Muscle of leg (tissue), 11 donors: Measurements from ENCODE around the gene KCTD2. TPM values are rescaled to one million over a fixed set of nuclear protein-coding genes. Genes with fewer than 3 reads are reported as not detected.
A peak's percentile ranks its signal among the peaks of the same experiment; 100 is the strongest.

Experiments used
- DNase-seq: peaks from one replicate; pipeline ENCODE4 v3.0.0; 2013
- H3K27ac ChIP-seq: one replicate; pipeline ENCODE4 v1.5.1; 2013; ENCODE audit warnings: mild to moderate bottlenecking, low read length, control low read depth
- H3K27me3 ChIP-seq: one replicate; pipeline ENCODE4 v1.6.1; 2013; ENCODE audit warnings: low read length; ENCODE audit not compliant: control insufficient read depth, insufficient read depth
- H3K36me3 ChIP-seq: one replicate; pipeline ENCODE4 v1.6.1; 2013; ENCODE audit warnings: low read length; ENCODE audit not compliant: control insufficient read depth, insufficient read depth
- H3K4me1 ChIP-seq: one replicate; pipeline ENCODE4 v1.6.1; 2013; ENCODE audit warnings: low read length; ENCODE audit not compliant: control insufficient read depth, insufficient read depth
- H3K4me3 ChIP-seq: one replicate; pipeline ENCODE4 v1.5.1; 2013; ENCODE audit warnings: low read length, control low read depth
- H3K9me3 ChIP-seq: replicated peaks from 2 replicates; pipeline ENCODE4 v1.6.1; 2013; ENCODE audit warnings: low read depth, low read length; ENCODE audit not compliant: control insufficient read depth
- WGBS: methylation state at CpG from one replicate; pipeline ENCODE4 v1.1.5; 2013; ENCODE audit warnings: missing lambda C conversion rate; ENCODE audit not compliant: insufficient coverage; 5-methylcytosine and 5-hydroxymethylcytosine counted together
- polyA plus RNA-seq, 8 donors: library from polyadenylated mRNA; unstranded; fragments of 120-200 nt; gene quantifications; one replicate each; pipeline versions ENCODE4 v1.2.1 to v1.2.3, GENCODE V29; 2013; ENCODE audit warnings: inconsistent platforms in 1 of 8, low replicate concordance in 1 of 8; ENCODE audit not compliant: insufficient read length in 8 of 8, insufficient read depth in 1 of 8
- total RNA-seq: library from RNA; stranded (reverse); fragments of 120-200 nt; gene quantifications from one replicate; pipeline ENCODE4 v1.2.4, GENCODE V29; 2013

Gene KCTD2
- total and polyA plus RNA-seq, 9 donors = 16.8 to 24.7 (median 22.2) TPM

GRCh38 chr17:75097865-75098264 lies 50.8 kb downstream of the KCTD2 start:
- H3K27me3 ChIP-seq = no peaks in the 10 kb centered on the region
- peaks cover 5% of the 10 kb centered on the region for H3K4me1 ChIP-seq
- 96% methylated on average over 7 of the region's 7 CpGs for WGBS
- H3K27ac ChIP-seq = no peak overlapping the region
- H3K4me3 ChIP-seq = no peak overlapping the region
- no peak for DNase-seq
- peaks cover 18% of the 10 kb centered on the region for H3K36me3 ChIP-seq
- H3K9me3 ChIP-seq = no peaks in the 10 kb centered on the region

- H3K27me3 ChIP-seq = no peaks in the 10 kb centered on the region
- no peak overlapping the region for H3K4me3 ChIP-seq
- no peaks in the 10 kb centered on the region for H3K4me1 ChIP-seq
- WGBS = 84% methylated on average over 7 of the region's 7 CpGs
- H3K36me3 ChIP-seq = peaks cover 19% of the 10 kb centered on the region
- DNase-seq = no peak
- H3K27ac ChIP-seq = no peak overlapping the region
- no peaks in the 10 kb centered on the region for H3K9me3 ChIP-seq
These were observed 51.8 kb downstream of the KCTD2 start for GRCh38 chr17:75098861-75099260.

- Histone ChIP-seq H3K4me1 (no peaks in the 10 kb centered on the region), H3K36me3 (peaks cover 25% of the 10 kb centered on the region), H3K27me3 (no peaks in the 10 kb centered on the region), H3K27ac (no peak overlapping the region), H3K9me3 (no peaks in the 10 kb centered on the region), H3K4me3 (no peak overlapping the region)
- WGBS = 96% methylated on average over 29 of the region's 31 CpGs
- no peak for DNase-seq
These were observed 53.0 kb downstream of the KCTD2 start for GRCh38 chr17:75099881-75100595.

GRCh38 chr17:75102385-75102821 lies 55.4 kb downstream of the KCTD2 start:
- DNase-seq = peak; percentile 53
- WGBS = 64% methylated on average over 8 of the region's 12 CpGs
- Histone ChIP-seq H3K4me3 (no peak overlapping the region), H3K27ac (no peak overlapping the region), H3K36me3 (peaks cover 29% of the 10 kb centered on the region), H3K27me3 (no peaks in the 10 kb centered on the region), H3K4me1 (no peaks in the 10 kb centered on the region), H3K9me3 (no peaks in the 10 kb centered on the region)

GRCh38 chr17:75103601-75104554 lies 56.9 kb downstream of the KCTD2 start:
- H3K4me3 ChIP-seq = no peak overlapping the region
- no peak for DNase-seq
- WGBS = 86% methylated on average over 10 of the region's 14 CpGs
- peaks cover under 1% of the 10 kb centered on the region for H3K4me1 ChIP-seq
- peaks cover 26% of the 10 kb centered on the region for H3K36me3 ChIP-seq
- H3K27me3 ChIP-seq = peaks cover 5% of the 10 kb centered on the region
- H3K27ac ChIP-seq = no peak overlapping the region
- no peaks in the 10 kb centered on the region for H3K9me3 ChIP-seq

- H3K4me3 ChIP-seq = no peak overlapping the region
- 56% methylated on average over 11 of the region's 20 CpGs for whole genome bisulfite sequencing
- H3K27ac ChIP-seq = no peak overlapping the region
These were observed 58.4 kb downstream of the KCTD2 start for GRCh38 chr17:75105126-75106080.

GRCh38 chr17:75108193-75108592 lies 61.2 kb downstream of the KCTD2 start:
- 43% methylated on average over 1 of the region's 2 CpGs for WGBS
- Histone ChIP-seq H3K27me3 (peaks cover 7% of the 10 kb centered on the region), H3K9me3 (no peaks in the 10 kb centered on the region), H3K4me3 (no peak overlapping the region), H3K27ac (no peak overlapping the region), H3K4me1 (peaks cover 18% of the 10 kb centered on the region), H3K36me3 (peaks cover 13% of the 10 kb centered on the region)
- no peak for DNase-seq

More at GRCh38 chr17:75105126-75106080, 58.4 kb downstream of the KCTD2 start:
- no peak for DNase-seq
- Histone ChIP-seq H3K9me3 (no peaks in the 10 kb centered on the region), H3K4me1 (peaks cover 10% of the 10 kb centered on the region), H3K36me3 (peaks cover 17% of the 10 kb centered on the region), H3K27me3 (peaks cover 7% of the 10 kb centered on the region)

- Histone ChIP-seq H3K4me3 (peak overlapping the region; percentile 84), H3K36me3 (peaks cover 8% of the 10 kb centered on the region), H3K4me1 (peaks cover 23% of the 10 kb centered on the region), H3K27ac (no peak overlapping the region), H3K9me3 (no peaks in the 10 kb centered on the region), H3K27me3 (peaks cover 7% of the 10 kb centered on the region)
- DNase-seq = no peak
- WGBS = 4% methylated on average over 21 of the region's 22 CpGs
These were observed 62.0 kb downstream of the KCTD2 start for GRCh38 chr17:75109046-75109406.

- under 1% methylated on average over 66 of the region's 68 CpGs for WGBS
- Histone ChIP-seq H3K4me1 (peaks cover 28% of the 10 kb centered on the region), H3K36me3 (peaks cover 8% of the 10 kb centered on the region), H3K27ac (no peak within 1 kb of the TSS), H3K4me3 (peak within 1 kb of the TSS; percentile 84), H3K9me3 (no peaks in the 10 kb centered on the region), H3K27me3 (peaks cover 7% of the 10 kb centered on the region)
- DNase-seq = peak; percentile 92
These were observed 62.6 kb downstream of the KCTD2 start, which contains the start of gene ARMC7 for GRCh38 chr17:75109407-75110233. Gene ARMC7 (plus strand): TSS chr17:75109969. CDS start chr17:75110289, 320 bp downstream.
